Gastrocnemius medialis (tissue), 4 donors: ENCODE results near the gene XPR1. TPM values are rescaled to one million over a fixed set of nuclear protein-coding genes. Genes with fewer than 3 reads are reported as not detected.
"Not testable (repeated sequence)": the region's sequence is repeated elsewhere in the genome, so short reads cannot be mapped to it uniquely, and the experiment has no call there.

ENCODE experiments used
- ATAC-seq, 2 donors: fragments of 150-250 bp; one replicate each; pipeline ENCODE4 v1.9.1; 2016
- DNase-seq, 2 donors: peaks; one replicate each; pipeline ENCODE4 v3.0.0-alpha.2; 2019
- H3K27ac ChIP-seq, 4 donors: fragments of 200-600 bp; sonication (generic); 1 replicate in 1 of 4; 2 replicates in 3 of 4; pipeline ENCODE4 v1.5.1; 2016 to 2018; ENCODE audit warnings: mild to moderate bottlenecking in 2 of 4, moderate library complexity in 1 of 4
- H3K27me3 ChIP-seq, 3 donors: fragments of 200-600 bp; sonication (generic) in 2 of 3; 1 replicate in 1 of 3; 2 replicates in 2 of 3; pipeline versions ENCODE4 v1.5.1 to v1.6.0; 2016 to 2019; ENCODE audit warnings: mild to moderate bottlenecking in 1 of 3, moderate library complexity in 1 of 3
- H3K36me3 ChIP-seq, 2 donors: fragments of 200-600 bp; sonication (generic) in 1 of 2; one replicate each; pipeline ENCODE4 v1.5.1; 2017 to 2018
- H3K4me1 ChIP-seq, 2 donors: fragments of 200-600 bp; sonication (generic) in 1 of 2; one replicate each; pipeline ENCODE4 v1.5.1; 2016 to 2017; ENCODE audit warnings: mild to moderate bottlenecking in 2 of 2
- H3K4me3 ChIP-seq, 4 donors: fragments of 200-600 bp; sonication (generic) in 3 of 4; 1 replicate in 1 of 4; 2 replicates in 3 of 4; pipeline ENCODE4 v1.5.1; 2016 to 2019; ENCODE audit warnings: mild to moderate bottlenecking in 2 of 4
- H3K9me3 ChIP-seq, 3 donors: fragments of 200-600 bp; sonication (generic) in 2 of 3; 1 replicate in 1 of 3; 2 replicates in 2 of 3; pipeline ENCODE4 v1.5.1; 2016 to 2019
- CTCF ChIP-seq, 5 experiments: fragments of 450-650 bp in 3 of 5; fragments of 200-600 bp in 2 of 5; sonication (generic) in 2 of 5; IDR thresholded peaks in 4 of 5; conservative IDR thresholded peaks in 1 of 5; 1 replicate in 4 of 5; 2 replicates in 1 of 5; pipeline ENCODE4 v1.5.1; 2016 to 2019; ENCODE audit warnings: antibody characterized with exemption in 5 of 5, mild to moderate bottlenecking in 3 of 5, moderate library complexity in 3 of 5
- POLR2A ChIP-seq, 2 donors: fragments of 450-650 bp; IDR thresholded peaks; one replicate each; pipeline ENCODE4 v1.6.1; 2017; ENCODE audit warnings: antibody characterized with exemption in 2 of 2, mild to moderate bottlenecking in 2 of 2, moderate library complexity in 2 of 2
- in situ Hi-C, 4 donors: fragments of 200-750 bp; cut with MboI; loops; one replicate each; pipeline versions ENCODE4 v1.15.0 to v1.8.0; 2017; ENCODE audit warnings: low sequenced_read_pairs in 4 of 4
- intact Hi-C: fragments of 100-400 bp; cut with DNase I; formaldehyde crosslinking; loops from one replicate; pipeline ENCODE4 v1.15.1; 2023; ENCODE audit warnings: low total_unique reads
- total RNA-seq, 4 donors: library from RNA; depleted of rRNA; stranded (reverse); fragments of >200 nt; gene quantifications; one replicate each; pipeline versions ENCODE4 v1.1.0 to v1.2.3, GENCODE V29; 2016

The XPR1 gene
- total RNA-seq, 4 donors from 2014 or later = 14.5 to 24.9 (median 18.6) TPM

DNA sequence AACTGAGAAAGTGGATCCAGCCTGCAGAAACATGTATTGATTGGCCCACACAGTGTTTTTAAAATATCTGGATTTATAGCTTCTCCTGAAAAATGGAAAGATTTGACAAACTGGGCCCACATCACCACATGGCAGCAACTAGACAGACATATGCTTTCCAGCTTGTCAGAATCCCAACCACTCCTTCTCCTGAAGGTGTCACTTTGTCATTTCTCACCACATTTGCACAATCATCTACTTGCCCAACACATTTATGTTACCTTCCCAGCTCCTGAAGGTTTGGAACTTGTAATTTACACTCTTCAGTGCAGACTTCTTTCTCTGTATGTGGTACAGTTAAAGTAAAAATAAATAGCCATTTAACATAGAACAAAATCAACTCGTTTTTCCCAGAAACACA is 154.8 kb downstream of the XPR1 start:
- Histone ChIP-seq H3K27ac (no peak overlapping the region), H3K4me1 (peaks cover 0 to 4% of the 10 kb centered on the region in 2 donors), H3K9me3 (no peaks in the 10 kb centered on the region), H3K4me3 (no peak overlapping the region), H3K27me3 (no peaks in the 10 kb centered on the region), H3K36me3 (no peaks in the 10 kb centered on the region)
- DNase-seq (no peak), ATAC-seq (no peak)
- no peak for TF ChIP-seq POLR2A (IDR thresholded peaks at IDR 0.05)
- intact Hi-C loops = no loop called here
- in situ Hi-C loops = no loop called here

DNA sequence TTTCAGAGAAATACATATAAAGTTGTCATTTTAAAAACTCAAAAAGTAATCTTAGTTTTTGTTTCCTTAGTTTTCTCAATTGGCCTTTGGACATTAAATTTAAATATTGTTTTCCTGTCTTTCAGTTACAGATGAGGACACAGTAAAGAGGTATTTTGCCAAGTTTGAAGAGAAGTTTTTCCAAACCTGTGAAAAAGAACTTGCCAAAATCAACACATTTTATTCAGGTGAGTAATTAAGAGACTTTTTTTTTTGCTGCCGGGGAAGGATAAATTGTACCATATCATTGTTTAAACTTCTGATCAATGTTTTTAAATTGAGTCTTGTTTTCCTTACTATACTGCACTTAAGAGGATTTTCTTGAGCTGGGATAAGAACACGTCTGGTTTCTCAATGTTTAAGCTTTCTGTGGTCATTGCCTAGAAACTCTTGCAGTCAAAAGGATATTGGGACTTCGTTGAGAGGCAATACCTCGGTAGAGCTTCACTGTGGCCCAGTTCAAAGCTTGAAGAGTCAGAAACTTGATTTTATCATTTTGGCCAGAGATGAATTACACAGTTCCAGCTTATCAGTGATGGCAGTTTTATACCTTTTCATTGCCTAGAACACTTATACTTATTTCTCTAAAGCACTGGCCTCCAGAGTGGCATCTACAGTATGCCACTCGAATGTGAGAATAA is 155.9 kb downstream of the XPR1 start:
- H3K4me3 ChIP-seq = no peak overlapping the region
- no peaks in the 10 kb centered on the region for H3K9me3 ChIP-seq
- DNase-seq = no peak
- in situ Hi-C loops = no loop called here
- H3K36me3 ChIP-seq = no peaks in the 10 kb centered on the region
- peaks cover 4 to 7% of the 10 kb centered on the region in 2 donors for H3K4me1 ChIP-seq
- ATAC-seq = no peak
- no peak overlapping the region for H3K27ac ChIP-seq
- intact Hi-C loops = no loop called here
- no peaks in the 10 kb centered on the region for H3K27me3 ChIP-seq
- TF ChIP-seq POLR2A (IDR thresholded peaks at IDR 0.05) (no peak), CTCF (IDR thresholded peaks at IDR 0.05 in 4 of 5, conservative IDR thresholded peaks at IDR 0.05 in 1 of 5) (no peak)

GRCh38 chr1:180789460-180789859 is 157.6 kb downstream of the XPR1 start:
- no peak for ATAC-seq
- intact Hi-C loops (no loop called here), in situ Hi-C loops (no loop called here)
- TF ChIP-seq CTCF (IDR thresholded peaks at IDR 0.05 in 4 of 5, conservative IDR thresholded peaks at IDR 0.05 in 1 of 5) (no peak), POLR2A (IDR thresholded peaks at IDR 0.05) (no peak)
- no peak for DNase-seq
- no peaks in the 10 kb centered on the region for H3K27me3 ChIP-seq
- no peaks in the 10 kb centered on the region for H3K9me3 ChIP-seq
- H3K36me3 ChIP-seq = no peaks in the 10 kb centered on the region
- H3K4me1 ChIP-seq = peaks cover 7 to 9% of the 10 kb centered on the region in 2 donors
- H3K4me3 ChIP-seq = no peak overlapping the region
- no peak overlapping the region for H3K27ac ChIP-seq

DNA sequence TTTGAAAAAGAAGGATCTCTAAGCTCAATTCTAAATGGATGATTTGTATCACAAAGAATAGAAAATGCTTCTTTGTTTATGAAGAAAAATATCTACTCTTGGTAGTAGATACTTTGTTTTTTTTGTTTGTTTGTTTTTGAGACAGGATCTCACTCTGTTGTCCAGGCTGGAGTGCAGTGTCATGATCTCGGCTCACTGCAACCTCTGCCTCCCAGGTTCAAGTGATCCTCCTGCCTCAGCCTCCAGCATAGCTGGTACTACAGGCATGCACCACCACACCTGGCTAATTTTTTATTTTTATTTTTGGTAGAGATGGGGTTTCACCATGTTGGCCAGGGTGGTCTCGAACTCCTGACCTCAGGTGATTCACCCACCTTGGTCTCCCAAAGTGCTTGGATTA is 159.3 kb downstream of the XPR1 start:
- H3K4me3 ChIP-seq, H3K9me3 ChIP-seq, H3K27me3 ChIP-seq, in situ Hi-C loops, intact Hi-C loops, H3K36me3 ChIP-seq, H3K27ac ChIP-seq, H3K4me1 ChIP-seq, DNase-seq, ATAC-seq: not testable (repeated sequence)

GRCh38 chr1:180791806-180792205 is 160.0 kb downstream of the XPR1 start:
- H3K4me1 ChIP-seq = peaks cover 7 to 9% of the 10 kb centered on the region in 2 donors
- H3K27me3 ChIP-seq = no peaks in the 10 kb centered on the region
- ATAC-seq = no peak
- intact Hi-C loops (no loop called here), in situ Hi-C loops (no loop called here)
- no peak overlapping the region for H3K27ac ChIP-seq
- TF ChIP-seq POLR2A (IDR thresholded peaks at IDR 0.05) (no peak), CTCF (IDR thresholded peaks at IDR 0.05 in 4 of 5, conservative IDR thresholded peaks at IDR 0.05 in 1 of 5) (no peak)
- no peaks in the 10 kb centered on the region for H3K9me3 ChIP-seq
- no peaks in the 10 kb centered on the region for H3K36me3 ChIP-seq
- no peak for DNase-seq
- no peak overlapping the region for H3K4me3 ChIP-seq

DNA sequence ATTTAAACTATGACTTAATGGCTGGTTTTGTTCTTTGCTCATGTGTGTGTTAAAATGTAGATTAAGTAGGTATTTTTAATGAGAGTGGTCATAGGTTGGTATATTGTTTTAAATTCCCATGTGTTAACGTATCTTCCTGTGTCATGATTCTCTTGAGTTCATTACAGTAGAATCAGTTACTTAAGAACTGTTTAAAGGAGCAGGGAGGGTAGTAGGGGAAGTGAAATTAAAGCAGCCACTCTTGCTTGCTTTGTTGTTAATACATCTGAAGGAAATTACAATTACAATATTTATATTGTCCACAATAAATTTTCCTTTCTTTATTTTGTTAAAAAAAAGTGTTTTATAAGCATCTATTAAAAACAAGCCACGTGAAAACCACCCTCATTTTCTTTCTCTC is 161.6 kb downstream of the XPR1 start:
- Histone ChIP-seq H3K27me3 (no peaks in the 10 kb centered on the region), H3K4me1 (peaks cover 7 to 9% of the 10 kb centered on the region in 2 donors), H3K36me3 (no peaks in the 10 kb centered on the region), H3K4me3 (no peak overlapping the region), H3K9me3 (no peaks in the 10 kb centered on the region), H3K27ac (no peak overlapping the region)
- DNase-seq (no peak), ATAC-seq (no peak)
- in situ Hi-C loops (no loop called here), intact Hi-C loops (no loop called here)
- TF ChIP-seq CTCF (IDR thresholded peaks at IDR 0.05 in 4 of 5, conservative IDR thresholded peaks at IDR 0.05 in 1 of 5) = no peak
- no peak for TF ChIP-seq POLR2A (IDR thresholded peaks at IDR 0.05)
